ENCODE results near the gene ATP9A. TPM values are rescaled to one million over a fixed set of nuclear protein-coding genes. Genes with fewer than 3 reads are reported as not detected.

The ATP9A gene
- total RNA-seq, 4 donors from 2014 or later = 14.8 to 23.7 (median 18.7) TPM

DNA sequence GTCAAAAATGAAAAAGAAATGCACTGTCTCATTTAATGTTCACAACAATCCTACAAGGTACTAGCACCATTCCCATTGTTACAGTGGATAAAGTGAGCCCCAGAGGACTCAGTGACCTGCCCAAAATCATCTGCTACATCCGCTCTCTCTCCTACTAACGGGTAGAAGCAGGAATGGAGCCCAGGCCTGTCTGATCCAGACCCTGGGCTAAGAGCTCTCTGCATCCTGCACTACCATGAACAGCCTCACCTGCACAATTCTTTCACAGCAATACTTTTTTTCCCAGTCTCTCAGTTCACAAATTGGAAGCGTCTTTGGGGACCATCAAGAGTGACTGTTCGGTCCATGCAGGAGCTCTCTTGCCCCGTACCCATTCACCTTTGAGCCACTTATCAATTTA, 31.2 kb downstream of the ATP9A start:
- Histone ChIP-seq H3K27ac (no peak overlapping the region), H3K36me3 (no peaks in the 10 kb centered on the region), H3K9me3 (no peaks in the 10 kb centered on the region), H3K27me3 (no peaks in the 10 kb centered on the region), H3K4me1 (peaks cover 7% of the 10 kb centered on the region), H3K4me3 (no peak overlapping the region)
- TF ChIP-seq POLR2A (IDR thresholded peaks at IDR 0.05) (no peak), POLR2AphosphoS5 (IDR thresholded peaks at IDR 0.05) (no peak), EP300 (IDR thresholded peaks at IDR 0.05) (no peak), CTCF (IDR thresholded peaks at IDR 0.05) (no peak)
- no peak for DNase-seq (ENCODE audit: low spot score in 2 of 2)
- whole genome bisulfite sequencing = 76% methylated on average over 5 of the region's 5 CpGs

- Histone ChIP-seq H3K27ac (no peak overlapping the region), H3K9me3 (no peaks in the 10 kb centered on the region), H3K27me3 (no peaks in the 10 kb centered on the region), H3K36me3 (no peaks in the 10 kb centered on the region), H3K4me1 (peaks cover 4% of the 10 kb centered on the region), H3K4me3 (no peak overlapping the region)
- 81% methylated on average over 11 of the region's 11 CpGs for WGBS
- TF ChIP-seq CTCF (IDR thresholded peaks at IDR 0.05) (no peak), POLR2A (IDR thresholded peaks at IDR 0.05) (no peak), POLR2AphosphoS5 (IDR thresholded peaks at IDR 0.05) (no peak), EP300 (IDR thresholded peaks at IDR 0.05) (no peak)
- no peak for DNase-seq (ENCODE audit: low spot score in 2 of 2)
Observed at GRCh38 chr20:51735728-51736600, 32.2 kb downstream of the ATP9A start.

DNA sequence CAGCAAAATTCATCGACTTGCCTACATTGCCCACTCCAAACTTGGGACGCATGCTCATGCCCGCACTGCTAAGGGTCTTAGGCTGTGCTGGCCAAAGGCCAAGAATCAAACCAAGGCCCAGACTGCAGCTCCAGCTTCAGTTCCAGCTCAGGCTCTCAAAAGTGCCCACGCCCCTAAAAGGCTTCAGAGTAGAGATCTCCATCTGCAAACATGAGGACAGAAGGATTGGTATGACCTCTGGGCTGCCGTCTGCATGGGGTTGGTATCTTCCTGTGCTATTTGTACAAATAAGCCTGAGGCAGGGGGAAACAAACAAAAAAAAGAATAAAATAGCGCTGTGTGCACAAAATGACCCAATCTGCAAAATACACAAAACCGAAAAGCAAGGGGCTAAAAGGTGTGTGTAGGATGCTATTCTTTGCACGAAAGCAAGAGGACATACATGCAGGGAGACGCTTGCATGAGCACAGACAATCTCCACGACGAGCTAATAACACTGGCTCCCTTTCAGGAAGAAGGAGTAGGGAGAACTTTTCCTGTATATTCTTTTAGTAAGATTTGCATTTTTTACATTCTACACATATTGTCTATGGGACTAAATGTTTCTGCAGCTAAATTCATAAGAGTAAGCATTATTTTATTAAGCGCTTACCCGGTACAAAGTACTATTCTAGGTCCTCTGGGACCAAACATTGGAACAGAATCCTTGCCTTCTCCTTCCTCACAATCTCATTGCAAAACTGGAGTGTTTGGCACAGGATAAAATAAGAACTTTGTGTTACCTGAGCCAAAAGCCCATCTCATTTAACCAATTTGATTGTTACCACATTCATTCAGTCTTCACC, 33.1 kb downstream of the ATP9A start:
- Histone ChIP-seq H3K9me3 (no peaks in the 10 kb centered on the region), H3K36me3 (no peaks in the 10 kb centered on the region), H3K4me1 (peaks cover 4% of the 10 kb centered on the region), H3K4me3 (no peak overlapping the region), H3K27me3 (no peaks in the 10 kb centered on the region), H3K27ac (no peak overlapping the region)
- no peak for DNase-seq (ENCODE audit: low spot score in 2 of 2)
- WGBS = 70% methylated on average over 13 of the region's 13 CpGs
- TF ChIP-seq POLR2A (IDR thresholded peaks at IDR 0.05) (no peak), POLR2AphosphoS5 (IDR thresholded peaks at IDR 0.05) (no peak), EP300 (IDR thresholded peaks at IDR 0.05) (no peak), CTCF (IDR thresholded peaks at IDR 0.05) (no peak)

DNA sequence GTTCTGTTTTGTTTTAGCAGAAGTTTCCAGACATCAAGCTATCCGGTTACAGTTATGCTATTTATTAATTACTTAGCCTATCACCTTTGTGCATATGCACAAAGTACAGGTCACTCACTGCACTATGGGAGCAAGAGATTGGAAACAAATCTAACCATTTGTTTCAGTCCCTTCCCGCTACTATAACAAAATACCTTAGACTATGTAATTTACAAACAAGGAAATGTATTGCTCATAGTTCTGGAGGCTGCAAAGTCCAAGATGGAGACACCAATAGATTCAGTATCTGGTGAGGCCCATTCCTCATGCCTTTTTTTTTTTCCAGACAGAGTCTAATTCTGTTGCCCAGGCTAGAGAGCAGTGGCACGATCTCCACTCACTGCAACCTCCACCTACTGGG, 35.1 kb downstream of the ATP9A start:
- no peak for TF ChIP-seq POLR2AphosphoS5 (IDR thresholded peaks at IDR 0.05)
- TF ChIP-seq EP300 (IDR thresholded peaks at IDR 0.05) = no peak
- no peak for TF ChIP-seq POLR2A (IDR thresholded peaks at IDR 0.05)
- no peak for TF ChIP-seq CTCF (IDR thresholded peaks at IDR 0.05)
- Histone ChIP-seq H3K27me3 (no peaks in the 10 kb centered on the region), H3K36me3 (no peaks in the 10 kb centered on the region), H3K4me3 (no peak overlapping the region), H3K4me1 (peaks cover 4% of the 10 kb centered on the region), H3K27ac (no peak overlapping the region), H3K9me3 (no peaks in the 10 kb centered on the region)
- WGBS = 94% methylated on average over 3 of the region's 3 CpGs
- no peak for DNase-seq (ENCODE audit: low spot score in 2 of 2)
